Measurements from ENCODE around the gene NSUN2.

The NSUN2 gene

DNA sequence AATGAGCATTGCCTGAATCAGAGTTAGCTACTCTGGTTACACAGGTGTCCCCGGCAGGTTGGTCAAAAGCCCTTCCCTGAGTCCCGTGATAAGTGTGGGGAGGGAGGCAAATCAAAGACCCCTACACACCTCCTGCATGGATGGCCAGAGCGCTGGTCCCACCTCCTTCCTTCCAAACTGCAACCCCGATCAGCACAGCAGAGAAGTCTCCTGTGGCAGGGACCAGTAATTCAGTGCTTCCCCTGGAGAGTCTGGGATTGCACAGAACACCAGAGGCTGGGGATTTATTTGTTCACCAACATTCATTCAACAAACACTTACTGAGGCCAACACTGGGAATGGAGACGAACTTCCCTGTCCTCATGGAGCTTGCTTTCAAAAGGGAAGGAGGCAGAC is 46.2 kb downstream of the NSUN2 start:
- Mint-ChIP-seq H3K27me3 (ENCODE audit: low read depth) (peaks cover 54% of the 10 kb centered on the region), H3K27ac (no peak overlapping the region), H3K9me3 (no peaks in the 10 kb centered on the region), H3K4me3 (no peak overlapping the region), H3K36me3 (ENCODE audit: low read depth) (no peaks in the 10 kb centered on the region), H3K4me1 (ENCODE audit: low read depth) (no peaks in the 10 kb centered on the region)

DNA sequence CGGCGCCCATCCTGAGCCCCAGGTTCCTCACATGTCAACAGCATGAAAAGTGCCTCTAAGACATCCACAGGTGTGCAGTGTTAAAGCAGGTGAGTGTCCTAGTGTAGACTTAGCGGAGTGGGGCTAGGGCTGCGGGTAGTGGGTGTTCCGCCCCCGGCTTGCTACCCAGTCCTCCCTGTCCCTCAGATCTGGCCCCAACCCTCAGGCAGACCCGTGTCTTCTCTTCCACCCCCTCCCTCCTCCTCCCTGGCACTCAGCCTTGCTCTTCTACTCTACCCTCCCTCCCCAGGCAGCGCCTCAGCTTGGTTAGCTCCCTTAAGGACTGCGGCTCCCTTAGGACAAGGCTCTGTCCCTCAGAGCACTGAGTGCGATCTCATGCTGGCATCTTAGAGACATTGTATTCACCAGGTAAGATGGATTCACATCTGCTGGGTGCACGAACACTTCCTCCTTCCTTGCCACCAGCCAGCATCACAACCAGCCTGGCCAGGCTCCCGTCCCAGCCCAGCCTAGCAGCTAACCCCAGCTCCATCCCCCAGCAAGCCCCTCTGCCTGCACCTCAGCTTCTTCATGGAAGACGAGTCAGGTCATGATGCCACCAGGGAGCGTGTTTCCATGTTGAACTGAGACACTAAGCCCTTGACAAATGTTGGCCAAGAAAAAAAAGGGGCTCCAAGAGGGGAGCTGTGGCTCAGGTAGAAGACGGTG is 46.8 kb downstream of the NSUN2 start:
- Mint-ChIP-seq H3K36me3 (ENCODE audit: low read depth) (no peaks in the 10 kb centered on the region), H3K4me3 (no peak overlapping the region), H3K27ac (no peak overlapping the region), H3K27me3 (ENCODE audit: low read depth) (peaks cover 60% of the 10 kb centered on the region), H3K4me1 (ENCODE audit: low read depth) (no peaks in the 10 kb centered on the region), H3K9me3 (no peaks in the 10 kb centered on the region)

DNA sequence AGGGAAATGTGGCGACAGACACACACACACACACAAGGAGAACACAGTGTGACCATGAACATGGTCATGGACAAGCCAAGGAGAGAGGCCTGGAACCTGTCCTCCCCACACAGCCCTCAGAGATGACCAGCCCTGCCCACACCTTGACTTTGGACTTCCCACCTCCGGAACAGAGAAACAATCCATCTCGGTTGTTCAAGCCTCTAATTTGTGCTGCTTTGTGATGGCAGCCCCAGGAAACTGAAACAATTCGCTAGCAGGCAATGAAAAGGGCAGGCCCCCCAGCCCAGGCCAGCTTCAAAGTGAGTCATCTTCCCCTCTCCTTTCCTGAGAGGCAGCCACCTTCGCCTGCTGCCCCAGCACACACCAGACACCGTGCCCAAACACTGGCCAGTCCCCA is 47.7 kb downstream of the NSUN2 start:
- no peaks in the 10 kb centered on the region for H3K4me1 Mint-ChIP-seq (ENCODE audit: low read depth)
- H3K9me3 Mint-ChIP-seq: no peaks in the 10 kb centered on the region
- no peak overlapping the region for H3K27ac Mint-ChIP-seq
- no peaks in the 10 kb centered on the region for H3K36me3 Mint-ChIP-seq (ENCODE audit: low read depth)
- H3K27me3 Mint-ChIP-seq (ENCODE audit: low read depth): peaks cover 65% of the 10 kb centered on the region
- H3K4me3 Mint-ChIP-seq: no peak overlapping the region

DNA sequence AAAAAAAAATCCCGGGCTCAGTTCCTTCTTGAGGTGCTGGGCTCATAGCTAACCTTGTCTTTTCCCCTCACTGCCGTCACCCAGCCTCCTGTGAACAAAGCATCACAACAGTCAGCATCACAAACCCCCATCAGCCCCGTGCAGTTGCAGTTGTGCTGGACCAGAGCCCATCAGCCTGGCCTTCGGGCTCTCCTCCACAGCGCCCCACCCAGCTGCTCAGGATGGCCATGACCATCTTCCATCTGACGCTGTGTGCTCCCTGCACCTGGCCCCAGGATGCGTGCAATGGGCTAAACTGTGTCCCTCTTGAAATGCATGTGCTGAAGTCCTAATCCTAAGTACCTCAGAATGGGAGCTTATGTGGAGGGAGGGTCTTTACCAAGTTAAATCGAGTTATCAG is 48.1 kb downstream of the NSUN2 start:
- Mint-ChIP-seq H3K27me3 (ENCODE audit: low read depth) (peaks cover 65% of the 10 kb centered on the region), H3K27ac (no peak overlapping the region), H3K4me3 (no peak overlapping the region), H3K4me1 (ENCODE audit: low read depth) (no peaks in the 10 kb centered on the region), H3K36me3 (ENCODE audit: low read depth) (no peaks in the 10 kb centered on the region), H3K9me3 (no peaks in the 10 kb centered on the region)

DNA sequence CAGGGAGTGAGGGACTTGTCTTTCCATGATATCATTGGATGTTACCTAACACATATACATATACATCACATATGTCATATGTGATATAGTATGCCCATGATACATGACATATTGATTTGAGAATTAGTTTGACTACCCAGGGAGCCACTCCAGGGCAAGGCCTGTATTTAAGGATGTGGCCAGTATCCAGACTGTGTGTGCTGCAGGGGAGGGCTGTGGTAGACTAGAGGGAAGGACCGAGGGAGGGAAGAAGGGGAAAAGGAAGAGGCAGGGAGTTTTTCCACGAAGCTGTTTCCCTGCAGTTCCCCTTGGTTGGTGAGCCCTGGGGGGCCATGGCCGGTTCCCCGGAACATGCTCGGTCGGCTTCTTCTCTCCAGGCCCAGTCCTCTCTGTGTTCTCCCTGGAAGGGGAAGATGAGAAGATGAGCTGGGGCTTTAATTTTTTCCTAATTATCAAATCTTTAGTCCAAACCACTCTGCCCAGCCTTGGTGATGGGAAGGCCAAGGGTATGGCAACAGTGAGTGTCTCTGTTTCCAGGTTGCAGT is 48.7 kb downstream of the NSUN2 start:
- H3K4me1 Mint-ChIP-seq (ENCODE audit: low read depth): no peaks in the 10 kb centered on the region
- H3K36me3 Mint-ChIP-seq (ENCODE audit: low read depth): no peaks in the 10 kb centered on the region
- no peaks in the 10 kb centered on the region for H3K9me3 Mint-ChIP-seq
- H3K27me3 Mint-ChIP-seq (ENCODE audit: low read depth): peaks cover 60% of the 10 kb centered on the region
- H3K4me3 Mint-ChIP-seq: peak overlapping the region; percentile 37
- H3K27ac Mint-ChIP-seq: no peak overlapping the region

DNA sequence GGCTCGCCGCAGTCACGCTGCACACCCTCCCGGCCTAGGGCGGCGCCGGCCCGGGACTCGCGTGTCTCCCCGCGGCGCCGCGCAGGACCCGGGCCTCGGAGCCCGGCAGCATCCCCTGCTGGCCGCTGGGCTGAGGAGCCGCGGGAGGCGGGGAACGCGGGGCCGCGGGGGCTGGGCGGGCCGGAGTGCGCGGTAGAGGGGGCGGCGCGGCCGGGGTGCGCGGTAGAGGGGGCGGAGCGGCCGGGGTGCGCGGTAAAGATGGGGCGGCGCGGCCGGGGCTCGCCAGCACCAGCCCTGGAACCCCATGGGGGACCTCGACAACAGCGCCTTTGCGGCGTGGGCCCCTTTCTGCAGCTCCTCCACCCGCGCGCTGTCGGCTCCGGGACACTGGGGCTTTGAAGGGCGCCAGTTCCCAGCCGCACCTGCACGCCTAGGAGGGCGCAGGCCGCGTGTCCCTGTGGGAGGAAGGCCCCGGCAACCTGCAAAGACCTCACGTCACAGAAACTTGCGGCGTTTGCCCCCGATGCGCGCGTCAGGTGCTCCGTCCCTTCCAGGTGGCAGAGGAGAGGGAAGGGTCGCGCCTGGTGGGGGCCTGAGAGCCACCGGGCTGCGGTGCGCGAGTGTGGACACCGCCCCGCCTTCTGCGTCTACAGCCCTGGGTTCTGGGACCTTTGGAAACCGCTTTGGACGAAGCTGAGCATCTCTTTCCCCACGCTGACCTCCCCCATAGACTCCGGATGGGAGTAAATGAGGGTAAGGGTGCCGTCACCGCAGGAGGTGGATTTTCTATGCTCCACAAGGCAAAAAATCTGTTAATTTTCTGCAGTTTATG is 49.6 kb downstream of the NSUN2 start:
- H3K27me3 Mint-ChIP-seq (ENCODE audit: low read depth): peaks cover 56% of the 10 kb centered on the region
- no peaks in the 10 kb centered on the region for H3K36me3 Mint-ChIP-seq (ENCODE audit: low read depth)
- no peaks in the 10 kb centered on the region for H3K4me1 Mint-ChIP-seq (ENCODE audit: low read depth)
- no peak overlapping the region for H3K27ac Mint-ChIP-seq
- H3K4me3 Mint-ChIP-seq: no peak overlapping the region
- no peaks in the 10 kb centered on the region for H3K9me3 Mint-ChIP-seq

DNA sequence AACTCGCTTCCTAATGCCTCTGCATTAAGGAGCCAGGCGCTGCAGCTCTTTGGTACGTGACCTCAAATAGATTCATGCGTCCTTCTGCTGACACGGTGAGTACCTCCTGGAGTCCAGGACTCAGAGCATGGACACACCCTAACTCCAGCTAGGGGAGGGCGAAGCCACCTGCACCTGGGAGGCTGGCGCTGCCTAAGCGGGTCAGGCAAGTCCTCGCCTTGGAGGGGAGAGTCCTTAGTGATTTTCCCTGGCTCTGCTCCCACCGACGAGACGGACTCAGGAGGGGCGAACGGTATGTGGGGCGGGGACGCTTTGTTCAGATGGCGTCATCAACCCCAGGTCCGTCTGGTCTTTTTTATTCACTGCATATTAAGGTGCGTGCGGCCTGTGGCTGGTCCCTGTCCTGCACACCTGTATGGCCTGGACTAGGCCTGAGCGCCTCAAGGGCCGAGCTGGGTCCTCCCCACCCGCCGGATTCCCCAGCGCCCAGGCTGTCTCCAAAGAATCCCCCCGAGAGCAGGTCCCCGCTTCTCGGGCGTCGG is 50.3 kb downstream of the NSUN2 start:
- no peak overlapping the region for H3K27ac Mint-ChIP-seq
- peaks cover 56% of the 10 kb centered on the region for H3K27me3 Mint-ChIP-seq (ENCODE audit: low read depth)
- no peaks in the 10 kb centered on the region for H3K4me1 Mint-ChIP-seq (ENCODE audit: low read depth)
- no peaks in the 10 kb centered on the region for H3K9me3 Mint-ChIP-seq
- H3K36me3 Mint-ChIP-seq (ENCODE audit: low read depth): no peaks in the 10 kb centered on the region
- no peak overlapping the region for H3K4me3 Mint-ChIP-seq

DNA sequence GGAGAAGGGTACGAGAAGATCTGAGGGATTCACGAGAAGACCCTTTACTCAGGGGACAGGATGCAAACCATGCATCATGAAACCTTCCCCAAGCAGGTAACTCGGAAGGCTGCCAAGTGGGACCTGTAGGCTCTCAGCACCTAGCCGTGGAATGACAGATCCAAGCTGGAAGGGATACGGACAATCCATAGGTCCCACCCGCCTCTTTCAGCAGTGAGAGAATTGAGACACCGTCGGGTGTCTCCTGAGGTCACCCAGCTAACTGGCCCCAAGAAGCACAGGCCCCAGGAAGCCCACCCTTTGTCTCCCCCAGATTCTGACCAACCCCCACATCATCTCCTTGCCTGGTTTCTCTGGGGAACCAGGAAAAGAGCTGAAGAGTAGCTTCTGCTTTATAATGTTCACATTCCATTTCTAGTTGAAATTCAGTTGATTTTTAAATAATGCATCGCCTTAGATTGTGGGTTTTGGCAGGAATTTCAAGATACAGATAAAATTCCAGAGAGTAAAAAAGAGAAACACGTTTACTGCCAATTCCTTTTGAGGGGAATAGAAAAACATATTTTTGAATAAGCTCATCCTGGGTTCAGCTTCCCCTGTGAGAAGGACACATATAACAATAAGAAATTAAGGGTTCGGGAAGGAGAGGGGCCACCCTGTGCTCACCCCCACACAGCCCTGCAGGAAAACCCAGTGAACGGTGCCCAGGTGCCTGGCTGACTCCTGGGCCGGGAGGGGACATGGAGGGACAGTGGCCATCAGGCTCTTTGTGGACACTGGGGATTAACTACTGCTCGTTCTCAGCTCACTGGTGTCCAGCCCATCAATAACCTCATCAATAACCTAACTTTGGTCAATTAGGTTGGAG is 51.1 kb downstream of the NSUN2 start:
- no peaks in the 10 kb centered on the region for H3K4me1 Mint-ChIP-seq (ENCODE audit: low read depth)
- H3K4me3 Mint-ChIP-seq: no peak overlapping the region
- no peaks in the 10 kb centered on the region for H3K9me3 Mint-ChIP-seq
- no peaks in the 10 kb centered on the region for H3K36me3 Mint-ChIP-seq (ENCODE audit: low read depth)
- H3K27ac Mint-ChIP-seq: no peak overlapping the region
- peaks cover 52% of the 10 kb centered on the region for H3K27me3 Mint-ChIP-seq (ENCODE audit: low read depth)

DNA sequence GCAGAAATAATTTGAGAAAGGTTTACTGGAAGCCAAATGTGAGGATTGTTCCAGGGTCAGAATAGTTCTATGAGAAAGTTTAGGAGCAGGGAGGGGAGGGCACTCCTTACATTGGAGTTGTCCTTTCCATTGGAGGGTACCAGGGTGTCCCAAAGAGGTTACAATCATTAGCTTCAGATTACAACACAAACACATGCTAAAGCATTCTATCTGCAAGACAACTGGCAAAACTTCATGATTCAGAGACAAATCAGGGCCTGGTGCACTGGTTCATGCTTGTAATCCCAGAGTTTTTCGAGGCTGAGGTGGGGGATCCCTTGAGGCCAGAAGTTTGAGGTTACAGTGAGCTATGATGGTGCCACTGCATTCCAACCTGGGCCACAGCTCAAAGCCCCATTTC is 51.8 kb downstream of the NSUN2 start:
- Mint-ChIP-seq H3K4me1 (ENCODE audit: low read depth) (no peaks in the 10 kb centered on the region), H3K9me3 (no peaks in the 10 kb centered on the region), H3K36me3 (ENCODE audit: low read depth) (no peaks in the 10 kb centered on the region), H3K27me3 (ENCODE audit: low read depth) (peaks cover 45% of the 10 kb centered on the region), H3K27ac (no peak overlapping the region), H3K4me3 (no peak overlapping the region)

DNA sequence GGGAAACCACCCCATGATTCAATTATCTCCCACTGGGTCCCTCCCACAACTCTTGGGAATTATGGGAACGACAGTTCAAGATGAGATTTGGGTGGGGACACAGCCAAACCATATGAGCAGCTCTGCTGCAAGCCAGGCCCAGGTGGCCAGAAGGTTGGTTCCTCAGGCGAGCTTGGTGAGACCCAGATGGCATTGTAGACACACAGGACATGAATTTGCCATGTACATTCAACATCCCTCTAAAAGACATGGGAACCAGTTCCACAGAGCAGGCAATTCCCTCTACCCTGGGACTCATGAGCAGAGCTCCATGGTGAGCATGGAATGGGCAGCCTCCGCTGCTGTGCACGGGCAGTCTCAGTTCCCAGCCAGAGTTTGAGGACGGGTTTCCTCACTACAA is 53.3 kb downstream of the NSUN2 start:
- H3K27ac Mint-ChIP-seq: no peak overlapping the region
- H3K36me3 Mint-ChIP-seq (ENCODE audit: low read depth): no peaks in the 10 kb centered on the region
- H3K4me3 Mint-ChIP-seq: no peak overlapping the region
- H3K27me3 Mint-ChIP-seq (ENCODE audit: low read depth): peaks cover 35% of the 10 kb centered on the region
- no peaks in the 10 kb centered on the region for H3K9me3 Mint-ChIP-seq
- H3K4me1 Mint-ChIP-seq (ENCODE audit: low read depth): no peaks in the 10 kb centered on the region

DNA sequence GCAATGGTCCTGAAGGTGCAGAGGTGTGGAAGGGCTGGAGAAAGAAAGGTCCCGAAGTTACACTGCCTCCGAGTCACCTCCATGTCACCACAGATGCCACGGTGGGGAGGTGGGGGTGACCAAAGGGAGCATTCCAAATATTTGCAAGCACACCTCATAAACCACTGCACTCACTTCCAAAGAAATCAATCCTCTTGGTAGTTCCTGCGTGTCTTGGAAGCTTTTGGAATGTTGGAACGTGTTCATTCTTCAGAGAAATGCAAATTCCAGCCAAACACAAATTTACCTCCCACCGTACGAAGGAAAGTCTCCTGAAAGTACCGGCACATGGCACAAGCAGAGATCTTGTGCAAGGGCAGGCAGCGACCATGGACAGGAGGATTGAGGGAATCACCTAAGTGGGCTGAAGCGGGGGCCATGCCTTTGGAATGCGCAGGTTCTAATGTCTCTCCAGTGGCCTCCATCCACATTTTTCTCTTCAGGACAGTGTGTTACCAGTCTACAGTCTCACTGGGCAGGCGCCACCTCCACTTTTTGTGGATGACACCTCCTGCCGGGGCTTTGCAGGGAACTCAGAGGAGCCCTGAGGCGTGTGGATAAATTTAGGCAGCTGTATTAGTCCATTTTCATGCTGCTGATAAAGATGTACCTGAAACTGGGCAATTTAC is 54.0 kb downstream of the NSUN2 start:
- H3K27me3 Mint-ChIP-seq (ENCODE audit: low read depth): peaks cover 31% of the 10 kb centered on the region
- H3K36me3 Mint-ChIP-seq (ENCODE audit: low read depth): no peaks in the 10 kb centered on the region
- no peaks in the 10 kb centered on the region for H3K9me3 Mint-ChIP-seq
- no peak overlapping the region for H3K27ac Mint-ChIP-seq
- H3K4me3 Mint-ChIP-seq: no peak overlapping the region
- no peaks in the 10 kb centered on the region for H3K4me1 Mint-ChIP-seq (ENCODE audit: low read depth)

DNA sequence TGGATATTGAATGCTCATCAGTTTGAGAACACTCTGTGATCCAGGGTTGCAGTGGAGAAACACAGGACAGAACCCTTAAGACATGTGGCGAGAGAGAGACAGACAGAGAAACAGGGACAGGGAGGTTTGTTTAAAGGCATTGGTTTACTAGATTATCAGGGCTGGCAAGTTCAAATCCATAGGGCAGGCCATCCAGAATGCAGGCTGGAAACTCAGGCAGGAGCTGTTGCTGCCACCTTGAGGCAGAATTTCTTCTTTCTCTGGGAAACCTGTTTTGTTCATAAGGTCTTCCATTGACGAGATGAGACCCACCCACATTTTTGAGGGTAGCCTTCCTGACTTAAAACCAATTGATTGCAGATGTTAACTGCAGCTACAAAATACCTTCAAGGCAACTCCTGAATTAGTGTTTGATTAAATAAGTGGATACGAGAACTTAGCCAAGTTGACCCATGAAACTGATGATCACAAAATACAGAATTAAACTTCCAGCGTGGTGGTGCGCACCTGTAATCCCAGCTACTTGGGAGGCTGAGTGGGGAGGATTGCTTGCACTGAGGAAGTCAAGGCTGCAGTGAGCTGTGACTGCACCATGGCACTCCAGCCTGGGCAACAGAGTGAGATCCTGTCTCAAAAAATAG is 55.9 kb downstream of the NSUN2 start:
- Mint-ChIP-seq H3K27me3 (ENCODE audit: low read depth) (peaks cover 23% of the 10 kb centered on the region), H3K4me1 (ENCODE audit: low read depth) (no peaks in the 10 kb centered on the region), H3K36me3 (ENCODE audit: low read depth) (no peaks in the 10 kb centered on the region), H3K9me3 (no peaks in the 10 kb centered on the region), H3K27ac (no peak overlapping the region), H3K4me3 (no peak overlapping the region)

DNA sequence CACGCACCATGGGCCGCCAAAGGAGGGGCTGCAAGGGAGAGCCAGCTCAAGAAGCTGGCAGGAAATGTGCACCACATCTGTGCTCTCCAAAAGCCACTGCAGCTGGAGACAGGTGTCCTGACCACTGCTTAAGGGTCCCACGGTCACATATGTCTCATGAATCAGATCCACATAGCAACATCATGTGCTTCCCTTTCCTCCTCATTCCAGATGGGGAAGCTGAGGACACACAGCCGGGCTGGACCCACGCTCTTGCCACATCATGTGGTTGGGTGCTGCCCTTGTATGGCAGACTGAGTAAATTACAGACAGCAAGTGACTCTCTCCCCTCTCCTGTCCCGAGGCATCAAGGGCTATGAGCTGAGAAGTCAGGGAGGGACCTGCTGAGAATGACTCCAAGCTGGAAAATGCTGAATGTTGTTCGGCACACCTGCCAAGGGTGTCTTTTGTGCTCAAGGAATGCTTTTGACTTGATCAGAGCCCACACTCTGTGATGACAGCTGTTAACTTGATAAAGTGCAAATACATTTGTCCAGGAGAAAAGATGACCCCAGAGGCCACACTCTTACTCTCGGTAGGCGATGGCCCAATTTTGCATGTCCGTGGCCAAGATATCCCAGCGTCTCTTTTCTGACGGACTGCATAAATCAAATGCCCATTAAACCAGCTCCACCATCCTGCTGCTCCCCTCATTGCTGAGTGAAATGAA is 58.2 kb downstream of the NSUN2 start:
- Mint-ChIP-seq H3K9me3 (no peaks in the 10 kb centered on the region), H3K36me3 (ENCODE audit: low read depth) (no peaks in the 10 kb centered on the region), H3K27ac (no peak overlapping the region), H3K4me1 (ENCODE audit: low read depth) (no peaks in the 10 kb centered on the region), H3K4me3 (no peak overlapping the region), H3K27me3 (ENCODE audit: low read depth) (peaks cover under 1% of the 10 kb centered on the region)

Measured in T-helper 1 cell treated with Interleukin-12 subunit alpha and Interleukin-12 subunit beta and Interleukin-4 antibody, amounts not matched to agents 30 μg/mL and 1 μg/mL, for 36 hours (primary cell).